Dedifferentiated amniotic fluid mesenchymal stem cell (primary cell): Measurements from ENCODE around the gene FGF7.
A peak's percentile ranks its signal among the peaks of the same experiment; 100 is the strongest.
"Not testable (repeated sequence)": the region's sequence is repeated elsewhere in the genome, so short reads cannot be mapped to it uniquely, and the experiment has no call there.

Source experiments
- DNase-seq: peaks from one replicate; pipeline ENCODE4 v3.0.0-alpha.2; 2016; ENCODE audit errors: extremely low spot score

Gene FGF7

GRCh38 chr15:49423021-49423420 lies at the start of gene FGF7:
Gene FGF7, plus strand, starts transcription at chr15:49423242. Its CDS starts 1,056 bp downstream, at chr15:49424298.
- peak; percentile 60 for DNase-seq

GRCh38 chr15:49379996-49380395 lies 43.0 kb upstream of the FGF7 start:
- DNase-seq, result no peak

- no peak for DNase-seq
These were observed 42.1 kb upstream of the FGF7 start for GRCh38 chr15:49380912-49381311.

- no peak for DNase-seq
These were observed 40.6 kb upstream of the FGF7 start for GRCh38 chr15:49382394-49382793.

- peak; percentile 51 for DNase-seq
These were observed 39.8 kb upstream of the FGF7 start for GRCh38 chr15:49383266-49383665.

GRCh38 chr15:49387471-49387870 lies 35.6 kb upstream of the FGF7 start:
- no peak for DNase-seq

GRCh38 chr15:49402515-49403296 lies 20.3 kb upstream of the FGF7 start:
- not testable (repeated sequence) for DNase-seq

GRCh38 chr15:49406352-49407118 lies 16.5 kb upstream of the FGF7 start:
- DNase-seq, result no peak

- no peak for DNase-seq
These were observed 12.4 kb upstream of the FGF7 start for GRCh38 chr15:49410641-49411040.

- DNase-seq, result no peak
These were observed 10.2 kb upstream of the FGF7 start for GRCh38 chr15:49412797-49413196.

GRCh38 chr15:49415149-49415548 lies 7.9 kb upstream of the FGF7 start:
- DNase-seq, result no peak

GRCh38 chr15:49415638-49416037 lies 7.4 kb upstream of the FGF7 start:
- peak; percentile 76 for DNase-seq

- peak; percentile 53 for DNase-seq
These were observed 4.2 kb upstream of the FGF7 start for GRCh38 chr15:49418811-49419210.

GRCh38 chr15:49421991-49422390 lies 1.1 kb upstream of the FGF7 start:
- DNase-seq, result peak; percentile 63

- DNase-seq, result no peak
These were observed 984 bp downstream of the FGF7 start for GRCh38 chr15:49423901-49424550.

GRCh38 chr15:49424954-49425353 lies 1.9 kb downstream of the FGF7 start:
- DNase-seq, result no peak

- DNase-seq, result no peak
These were observed 4.3 kb downstream of the FGF7 start for GRCh38 chr15:49427372-49427771.

- DNase-seq, result no peak
These were observed 5.5 kb downstream of the FGF7 start for GRCh38 chr15:49428409-49429095.

- DNase-seq, result no peak
These were observed 7.0 kb downstream of the FGF7 start for GRCh38 chr15:49430046-49430445.

- no peak for DNase-seq
These were observed 12.1 kb downstream of the FGF7 start for GRCh38 chr15:49435174-49435573.

GRCh38 chr15:49436751-49437150 lies 13.7 kb downstream of the FGF7 start:
- DNase-seq, result no peak
